Astrocyte (in vitro differentiated cells and primary cell): ENCODE results near the gene MCTP2. TPM values are rescaled to one million over a fixed set of nuclear protein-coding genes. Genes with fewer than 3 reads are reported as not detected.

ENCODE experiments used
- DNase-seq: peaks from one replicate; pipeline ENCODE4 v3.0.0-alpha.2; 2010; ENCODE audit warnings: low read depth
- FAIRE-seq: peaks from 2 replicates; lab custom pipeline; 2011; peaks lifted over from hg19 to GRCh38; lab: Jason Lieb, UNC
- H2AFZ ChIP-seq: 2 replicates; pipeline ENCODE4 v1.6.0; 2012; ENCODE audit warnings: low read depth, low read length, inconsistent platforms
- H3K27ac ChIP-seq: 2 replicates; pipeline ENCODE4 v1.5.1; 2011; ENCODE audit warnings: low read depth, low read length, inconsistent platforms
- H3K27me3 ChIP-seq: 2 replicates; pipeline ENCODE4 v1.6.0; 2011; ENCODE audit warnings: low read length, inconsistent platforms; ENCODE audit not compliant: insufficient read depth
- H3K36me3 ChIP-seq: 2 replicates; pipeline ENCODE4 v1.5.1; 2011; ENCODE audit warnings: low read length, inconsistent platforms; ENCODE audit not compliant: insufficient read depth
- H3K4me1 ChIP-seq: 2 replicates; pipeline ENCODE4 v1.5.1; 2011; ENCODE audit warnings: low read length, inconsistent platforms; ENCODE audit not compliant: insufficient read depth
- H3K4me2 ChIP-seq: 2 replicates; pipeline ENCODE4 v1.6.0; 2012; ENCODE audit warnings: low read length, inconsistent platforms
- H3K4me3 ChIP-seq: 2 replicates; pipeline ENCODE4 v1.5.1; 2011; ENCODE audit warnings: low read depth, mild to moderate bottlenecking, low read length, inconsistent platforms; ENCODE audit not compliant: insufficient read depth
- H3K79me2 ChIP-seq: 2 replicates; pipeline ENCODE4 v1.6.0; 2012; ENCODE audit warnings: mild to moderate bottlenecking, low read length, inconsistent platforms; ENCODE audit not compliant: insufficient read depth
- H3K9ac ChIP-seq: 2 replicates; pipeline ENCODE4 v1.6.0; 2012; ENCODE audit warnings: mild to moderate bottlenecking, low read length, inconsistent platforms
- H3K9me3 ChIP-seq: 2 replicates; pipeline ENCODE4 v1.5.1; 2012; ENCODE audit warnings: low read depth, mild to moderate bottlenecking, low read length, inconsistent platforms; ENCODE audit not compliant: insufficient read depth
- H4K20me1 ChIP-seq: 2 replicates; pipeline ENCODE4 v1.6.0; 2012; ENCODE audit warnings: low read length, inconsistent platforms; ENCODE audit not compliant: insufficient read depth
- H3K27ac Mint-ChIP-seq: one replicate; pipeline ENCODE4 v1.8.0; 2021; ENCODE audit warnings: mild to moderate bottlenecking, mixed read lengths; ENCODE audit not compliant: unreplicated experiment
- H3K27me3 Mint-ChIP-seq: one replicate; pipeline ENCODE4 v1.8.0; 2021; ENCODE audit warnings: low read depth, mixed read lengths; ENCODE audit not compliant: unreplicated experiment
- H3K36me3 Mint-ChIP-seq: one replicate; pipeline ENCODE4 v1.8.0; 2021; ENCODE audit warnings: low read depth, mixed read lengths; ENCODE audit not compliant: unreplicated experiment
- H3K4me1 Mint-ChIP-seq: one replicate; pipeline ENCODE4 v1.8.0; 2021; ENCODE audit warnings: low read depth, mixed read lengths; ENCODE audit not compliant: unreplicated experiment
- H3K4me3 Mint-ChIP-seq: one replicate; pipeline ENCODE4 v1.8.0; 2021; ENCODE audit warnings: mild to moderate bottlenecking, moderate library complexity, mixed read lengths; ENCODE audit not compliant: unreplicated experiment
- H3K9me3 Mint-ChIP-seq: one replicate; pipeline ENCODE4 v1.8.0; 2021; ENCODE audit warnings: mild to moderate bottlenecking, mixed read lengths; ENCODE audit not compliant: unreplicated experiment
- EZH2 ChIP-seq: IDR thresholded peaks from 2 replicates; pipeline ENCODE4 v1.6.1; 2012; ENCODE audit warnings: mild to moderate bottlenecking, low read length, inconsistent platforms; ENCODE audit not compliant: insufficient read depth
- total RNA-seq: library from RNA; stranded (reverse); gene quantifications from 2 replicates; pipeline ENCODE4 v1.2.1, GENCODE V29; 2021
- TF ChIP-seq, protein P1 (sequence below): IDR thresholded peaks from 2 replicates; pipeline ENCODE4 v1.5.1; 2011; ENCODE audit warnings: low read depth, mild to moderate bottlenecking, inconsistent platforms, low read length, moderate library complexity; ENCODE audit not compliant: insufficient read depth

Gene MCTP2
- total RNA-seq, 1 donor from 2014 or later = 2.6 TPM

DNA sequence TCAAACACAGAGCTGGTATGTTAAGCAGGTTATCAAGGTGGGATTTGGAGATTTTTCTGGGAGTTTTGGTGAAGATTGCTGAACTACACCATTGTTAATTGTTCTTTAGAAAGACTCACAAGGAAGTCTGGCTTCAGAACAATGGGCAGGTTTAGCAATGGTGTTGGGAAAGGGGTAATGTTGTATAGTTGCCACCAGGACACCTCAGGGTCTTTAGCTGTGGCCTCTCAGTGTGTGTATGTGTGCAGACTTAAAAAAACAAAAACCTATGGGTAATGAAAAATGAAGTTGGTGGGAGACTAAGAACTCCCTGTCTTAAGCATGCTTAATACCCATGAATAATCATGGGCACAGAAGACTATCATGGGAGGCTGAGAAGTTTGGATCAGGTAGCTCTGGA is 91.7 kb downstream of the MCTP2 start:
- no peak overlapping the region for H3K4me3 Mint-ChIP-seq
- no peak for DNase-seq

DNA sequence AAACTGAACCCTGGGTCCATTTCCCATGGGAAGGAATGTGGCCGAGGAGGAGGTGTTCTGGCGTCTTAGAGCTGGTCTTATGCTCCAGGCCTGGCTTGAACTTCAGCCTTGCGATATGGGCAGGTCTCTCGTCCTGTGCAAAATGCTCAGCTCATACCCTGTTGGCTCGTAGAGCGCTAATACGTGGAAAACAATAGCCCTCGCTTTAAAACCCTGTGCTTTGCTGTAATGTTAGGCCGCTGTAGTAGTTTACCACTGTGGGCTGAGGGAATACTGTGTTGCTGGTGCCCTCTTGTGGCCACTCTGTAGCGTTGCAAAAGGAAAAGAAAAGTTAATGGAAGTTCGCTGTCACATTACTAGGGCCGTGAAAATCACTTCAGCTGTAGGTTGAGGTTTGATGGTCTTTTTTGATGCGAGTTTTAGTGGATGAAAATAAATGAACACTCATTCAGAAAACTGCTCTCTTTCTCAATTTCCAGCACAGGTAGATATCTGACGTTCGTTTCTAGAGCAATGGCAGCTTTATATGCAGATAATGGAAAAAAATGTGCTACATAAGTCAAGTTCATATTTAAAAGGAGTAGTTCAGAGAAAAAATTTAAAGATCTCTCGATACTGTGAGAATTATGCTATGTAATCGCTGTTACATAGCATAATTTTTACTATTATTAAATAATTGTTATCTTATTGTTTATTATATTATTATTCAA is 92.9 kb downstream of the MCTP2 start:
- no peak overlapping the region for H3K27ac Mint-ChIP-seq
- no peak overlapping the region for H3K9ac ChIP-seq
- H3K36me3 ChIP-seq = no peaks in the 10 kb centered on the region
- DNase-seq (peak; percentile 12), FAIRE-seq (peak; percentile 86)
- H3K27ac ChIP-seq = no peak overlapping the region
- H3K36me3 Mint-ChIP-seq = no peaks in the 10 kb centered on the region
- H3K4me1 Mint-ChIP-seq = no peaks in the 10 kb centered on the region
- no peaks in the 10 kb centered on the region for H3K4me1 ChIP-seq
- no peaks in the 10 kb centered on the region for H3K27me3 Mint-ChIP-seq
- H3K4me3 ChIP-seq = no peak overlapping the region
- no peaks in the 10 kb centered on the region for H3K79me2 ChIP-seq
- peak overlapping the region; percentile 25 for H2AFZ ChIP-seq
- H3K27me3 ChIP-seq = no peaks in the 10 kb centered on the region
- H4K20me1 ChIP-seq = no peaks in the 10 kb centered on the region
- H3K4me3 Mint-ChIP-seq = no peak overlapping the region
- H3K9me3 ChIP-seq = no peaks in the 10 kb centered on the region
- no peaks in the 10 kb centered on the region for H3K9me3 Mint-ChIP-seq
- TF ChIP-seq, protein P1, sequence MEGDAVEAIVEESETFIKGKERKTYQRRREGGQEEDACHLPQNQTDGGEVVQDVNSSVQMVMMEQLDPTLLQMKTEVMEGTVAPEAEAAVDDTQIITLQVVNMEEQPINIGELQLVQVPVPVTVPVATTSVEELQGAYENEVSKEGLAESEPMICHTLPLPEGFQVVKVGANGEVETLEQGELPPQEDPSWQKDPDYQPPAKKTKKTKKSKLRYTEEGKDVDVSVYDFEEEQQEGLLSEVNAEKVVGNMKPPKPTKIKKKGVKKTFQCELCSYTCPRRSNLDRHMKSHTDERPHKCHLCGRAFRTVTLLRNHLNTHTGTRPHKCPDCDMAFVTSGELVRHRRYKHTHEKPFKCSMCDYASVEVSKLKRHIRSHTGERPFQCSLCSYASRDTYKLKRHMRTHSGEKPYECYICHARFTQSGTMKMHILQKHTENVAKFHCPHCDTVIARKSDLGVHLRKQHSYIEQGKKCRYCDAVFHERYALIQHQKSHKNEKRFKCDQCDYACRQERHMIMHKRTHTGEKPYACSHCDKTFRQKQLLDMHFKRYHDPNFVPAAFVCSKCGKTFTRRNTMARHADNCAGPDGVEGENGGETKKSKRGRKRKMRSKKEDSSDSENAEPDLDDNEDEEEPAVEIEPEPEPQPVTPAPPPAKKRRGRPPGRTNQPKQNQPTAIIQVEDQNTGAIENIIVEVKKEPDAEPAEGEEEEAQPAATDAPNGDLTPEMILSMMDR = peak; percentile 95
- no peak for TF ChIP-seq EZH2
- no peak overlapping the region for H3K4me2 ChIP-seq

More for the DNA sequence above, 91.7 kb downstream of the MCTP2 start:
- no peaks in the 10 kb centered on the region for H3K79me2 ChIP-seq
- H3K9me3 ChIP-seq = no peaks in the 10 kb centered on the region
- Mint-ChIP-seq H3K9me3 (no peaks in the 10 kb centered on the region), H3K4me1 (no peaks in the 10 kb centered on the region), H3K27me3 (no peaks in the 10 kb centered on the region), H3K27ac (no peak overlapping the region), H3K36me3 (no peaks in the 10 kb centered on the region)
- no peak for TF ChIP-seq EZH2
- TF ChIP-seq, protein P1 = no peak
- H4K20me1 ChIP-seq = no peaks in the 10 kb centered on the region
- no peak overlapping the region for H3K4me3 ChIP-seq
- no peak overlapping the region for H3K27ac ChIP-seq
- no peak overlapping the region for H2AFZ ChIP-seq
- no peaks in the 10 kb centered on the region for H3K27me3 ChIP-seq
- no peak overlapping the region for H3K9ac ChIP-seq
- no peaks in the 10 kb centered on the region for H3K4me1 ChIP-seq
- H3K36me3 ChIP-seq = no peaks in the 10 kb centered on the region
- H3K4me2 ChIP-seq = no peak overlapping the region
- FAIRE-seq = no peak
